HG03378 (cell line): ENCODE results near the gene EHMT2.
"Not testable (repeated sequence)": the region's sequence is repeated elsewhere in the genome, so short reads cannot be mapped to it uniquely, and the experiment has no call there.

ENCODE experiments used
- ATAC-seq: cut with Tn5 transposase; IDR thresholded peaks from one replicate; pipeline ENCODE4 v1.9.1; 2021; ENCODE audit warnings: mild to moderate bottlenecking, moderate library complexity; ENCODE audit not compliant: unreplicated experiment

The EHMT2 gene

DNA sequence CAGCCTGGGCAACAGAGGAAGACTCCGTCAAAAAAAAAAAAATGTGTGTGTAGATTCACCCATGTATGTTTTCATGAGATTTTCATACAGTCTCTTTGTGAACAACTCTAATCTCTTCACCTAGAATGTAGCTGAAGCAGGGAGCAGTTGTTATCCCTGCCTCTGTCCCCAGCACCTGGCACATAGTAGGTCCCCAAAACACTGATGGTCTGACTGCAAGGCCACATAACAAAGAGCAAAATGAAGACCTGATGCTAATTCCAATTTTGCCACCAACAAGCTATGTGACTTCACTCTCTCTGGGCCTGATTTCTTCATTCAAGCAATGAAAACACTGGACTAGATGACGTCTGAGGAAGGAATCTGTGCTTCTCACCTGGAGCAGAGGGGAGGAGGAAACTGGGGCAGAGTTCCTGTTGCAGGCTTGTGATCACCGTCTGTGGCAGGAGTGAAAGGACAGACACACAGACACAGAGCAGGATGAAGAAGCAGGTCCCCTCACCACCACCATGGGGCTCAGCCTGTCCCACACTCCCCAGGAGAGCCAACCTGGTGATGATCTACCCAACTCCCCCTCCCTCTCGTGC is 23.3 kb downstream of the EHMT2 start:
- no peak for ATAC-seq

DNA sequence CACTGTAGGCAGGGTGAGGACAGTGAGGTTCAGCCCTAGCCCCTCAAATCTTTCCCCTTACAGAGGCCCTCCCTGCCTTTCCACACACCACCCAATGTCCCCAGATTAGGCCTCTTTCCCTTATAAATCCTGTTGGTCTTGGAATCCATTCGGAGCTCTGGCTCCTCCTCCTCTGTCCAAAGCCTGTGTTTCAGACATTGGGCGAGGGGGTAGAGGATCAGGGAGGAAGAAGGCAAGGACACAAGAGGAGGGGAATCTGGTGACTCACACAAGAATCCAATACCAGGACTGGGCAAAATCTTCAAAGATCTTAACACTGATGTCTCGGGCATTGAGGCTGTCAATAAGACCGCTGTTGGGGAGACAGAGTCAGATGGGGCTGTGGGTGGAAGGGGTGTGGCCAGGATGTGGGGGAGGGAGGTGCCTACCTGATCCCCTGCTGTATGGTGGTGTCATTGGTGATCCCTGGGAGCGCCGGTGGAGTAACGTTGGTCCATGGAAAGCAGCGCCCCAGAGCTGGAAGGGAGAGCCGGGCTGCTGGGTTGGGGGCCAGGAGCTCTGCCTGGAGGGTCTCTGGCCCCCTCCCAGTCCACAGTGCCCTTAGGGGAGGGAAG is 26.3 kb downstream of the EHMT2 start:
- ATAC-seq, result no peak

DNA sequence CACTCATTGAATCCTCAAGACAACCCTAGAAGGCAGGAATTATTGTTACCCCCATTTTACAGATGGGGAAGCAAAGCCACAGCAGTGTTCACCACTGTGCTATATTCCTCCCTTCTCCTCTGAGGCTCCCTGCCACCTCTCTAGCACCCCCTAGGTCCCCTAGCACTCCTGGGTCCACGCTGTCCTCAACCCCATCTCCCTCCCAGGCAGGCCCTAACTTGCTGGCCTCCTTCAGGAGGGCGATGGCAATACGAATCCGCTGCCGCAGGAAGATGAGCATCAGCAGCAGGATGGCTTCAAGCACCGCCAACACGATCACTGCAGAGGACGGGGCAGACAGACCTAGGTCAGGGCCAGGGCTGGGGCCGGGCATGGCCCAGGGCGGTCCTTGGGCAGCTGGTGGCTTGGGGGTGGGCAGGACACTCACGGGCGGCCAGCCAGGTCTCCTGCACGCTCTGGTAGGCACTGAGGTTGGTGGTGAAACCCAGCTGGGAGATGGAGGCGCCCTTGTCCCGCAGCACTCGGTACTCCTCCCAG is 27.0 kb downstream of the EHMT2 start:
- ATAC-seq, result no peak

DNA sequence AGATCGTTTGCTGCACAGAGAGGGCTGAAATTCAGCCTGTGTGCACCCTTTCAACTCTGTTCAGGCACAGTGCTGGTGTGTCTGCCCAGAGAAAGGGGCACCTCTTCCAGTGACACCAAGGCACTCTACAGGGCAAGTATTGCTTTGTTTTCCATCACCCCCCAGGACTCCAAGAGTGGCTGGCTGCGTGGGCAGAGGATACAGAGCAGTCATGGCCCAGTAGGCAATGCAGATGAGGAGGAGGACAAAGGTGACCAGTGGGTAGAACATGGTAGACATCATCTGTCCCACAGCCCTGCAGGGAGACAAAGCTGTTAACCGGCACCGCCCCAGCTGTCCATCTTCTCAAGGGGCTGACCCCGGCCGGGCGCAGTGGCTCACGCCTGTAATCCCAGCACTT is 28.2 kb downstream of the EHMT2 start:
- ATAC-seq, result no peak

DNA sequence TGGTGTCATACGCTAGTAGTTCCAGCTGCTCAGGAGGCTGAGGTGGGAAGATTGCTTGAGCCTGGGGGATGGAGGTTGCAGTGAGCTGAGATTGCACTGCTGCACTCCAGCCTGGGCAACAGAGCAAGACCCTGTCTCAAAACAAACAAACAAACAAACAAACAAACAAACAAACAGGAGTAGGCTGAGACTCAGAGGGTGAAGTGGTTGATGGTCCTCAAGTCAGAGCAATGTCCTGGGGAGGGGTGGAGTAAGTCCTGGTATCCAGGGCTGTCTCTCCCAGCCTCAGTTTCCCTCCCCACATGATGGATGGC is 28.9 kb downstream of the EHMT2 start:
- not testable (repeated sequence) for ATAC-seq

DNA sequence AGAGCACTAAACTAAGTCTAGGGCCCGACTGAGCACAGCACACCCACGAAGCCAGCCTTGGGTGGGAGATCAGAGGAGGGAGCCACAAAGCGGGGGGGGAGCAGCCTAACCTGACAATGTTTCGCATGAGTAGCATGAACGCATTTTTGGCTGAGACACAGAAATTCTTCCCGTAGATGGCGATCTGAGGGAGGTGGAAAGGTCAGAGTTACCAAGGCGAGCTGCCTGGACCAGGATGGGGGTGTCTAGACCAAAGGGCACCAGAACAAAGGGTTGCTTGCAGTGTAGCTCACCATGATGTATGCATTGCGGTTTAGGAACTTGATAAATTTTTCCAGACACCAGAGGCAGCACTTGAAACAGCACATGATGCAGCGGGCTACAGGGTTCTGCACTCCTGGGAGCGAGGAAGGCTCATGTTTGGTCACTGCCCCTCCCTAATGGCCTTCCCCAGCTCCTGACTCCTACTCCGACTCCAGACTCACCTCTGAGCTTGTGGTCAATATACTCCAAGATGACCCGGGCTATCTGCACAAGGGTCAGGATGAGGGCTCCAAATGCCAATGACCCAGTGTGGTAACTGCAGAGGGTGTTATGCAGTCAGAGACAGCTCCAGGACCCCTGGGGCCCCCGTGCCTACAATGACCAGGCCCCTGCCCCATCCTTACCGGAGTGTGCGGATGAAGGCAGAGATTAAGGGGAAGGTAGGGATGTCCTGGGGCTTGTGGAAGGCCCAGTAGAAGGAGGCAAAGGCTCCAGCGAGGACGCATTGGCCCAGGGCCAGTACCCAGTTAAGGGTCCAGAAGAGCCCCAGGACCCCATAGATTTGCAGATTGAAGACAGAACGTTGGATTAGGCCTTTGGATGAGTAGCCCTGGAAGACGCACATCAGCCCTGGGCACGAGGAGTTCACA is 32.0 kb downstream of the EHMT2 start:
- ATAC-seq, result no peak

DNA sequence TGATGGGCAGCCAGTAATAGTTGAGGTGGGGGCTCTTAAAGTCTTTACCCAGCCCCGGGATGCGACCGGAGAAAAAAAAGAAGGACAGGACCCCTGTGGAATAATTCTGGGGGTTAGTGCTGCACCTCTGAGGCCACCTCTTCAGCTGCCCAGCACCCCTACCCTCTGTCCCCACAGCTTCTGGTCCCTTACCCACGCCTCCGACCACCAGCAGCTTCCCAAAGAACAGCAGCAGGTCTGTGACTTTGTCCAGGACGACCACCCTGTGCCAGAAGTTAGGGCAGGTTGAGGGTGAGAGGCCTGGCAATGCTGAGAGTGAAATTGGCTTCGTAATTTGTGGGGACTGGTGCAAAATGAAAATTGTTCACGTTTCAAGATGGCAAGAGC is 32.7 kb downstream of the EHMT2 start:
- ATAC-seq, result no peak

DNA sequence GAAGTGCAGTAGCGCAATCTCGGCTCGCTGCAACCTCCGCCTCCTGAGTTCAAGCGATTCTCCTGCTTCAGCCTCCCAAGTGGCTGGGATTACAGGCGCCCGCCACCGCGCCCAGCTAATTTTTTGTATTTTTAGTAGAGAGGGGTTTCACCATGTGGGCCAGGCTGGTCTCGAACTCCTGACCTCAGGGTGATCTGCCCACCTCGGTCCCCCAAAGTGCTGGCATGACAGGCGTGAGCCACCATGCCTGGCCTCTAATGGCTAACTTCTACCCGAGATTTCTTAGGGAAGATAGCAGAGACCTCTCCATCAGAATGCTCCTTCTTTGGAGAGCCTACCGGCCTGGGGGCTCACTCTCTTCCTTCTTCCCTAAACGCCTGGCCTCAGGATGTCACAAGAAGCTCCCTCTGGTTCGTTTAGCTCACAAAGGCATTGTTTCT is 33.4 kb downstream of the EHMT2 start:
- ATAC-seq, result not testable (repeated sequence)

DNA sequence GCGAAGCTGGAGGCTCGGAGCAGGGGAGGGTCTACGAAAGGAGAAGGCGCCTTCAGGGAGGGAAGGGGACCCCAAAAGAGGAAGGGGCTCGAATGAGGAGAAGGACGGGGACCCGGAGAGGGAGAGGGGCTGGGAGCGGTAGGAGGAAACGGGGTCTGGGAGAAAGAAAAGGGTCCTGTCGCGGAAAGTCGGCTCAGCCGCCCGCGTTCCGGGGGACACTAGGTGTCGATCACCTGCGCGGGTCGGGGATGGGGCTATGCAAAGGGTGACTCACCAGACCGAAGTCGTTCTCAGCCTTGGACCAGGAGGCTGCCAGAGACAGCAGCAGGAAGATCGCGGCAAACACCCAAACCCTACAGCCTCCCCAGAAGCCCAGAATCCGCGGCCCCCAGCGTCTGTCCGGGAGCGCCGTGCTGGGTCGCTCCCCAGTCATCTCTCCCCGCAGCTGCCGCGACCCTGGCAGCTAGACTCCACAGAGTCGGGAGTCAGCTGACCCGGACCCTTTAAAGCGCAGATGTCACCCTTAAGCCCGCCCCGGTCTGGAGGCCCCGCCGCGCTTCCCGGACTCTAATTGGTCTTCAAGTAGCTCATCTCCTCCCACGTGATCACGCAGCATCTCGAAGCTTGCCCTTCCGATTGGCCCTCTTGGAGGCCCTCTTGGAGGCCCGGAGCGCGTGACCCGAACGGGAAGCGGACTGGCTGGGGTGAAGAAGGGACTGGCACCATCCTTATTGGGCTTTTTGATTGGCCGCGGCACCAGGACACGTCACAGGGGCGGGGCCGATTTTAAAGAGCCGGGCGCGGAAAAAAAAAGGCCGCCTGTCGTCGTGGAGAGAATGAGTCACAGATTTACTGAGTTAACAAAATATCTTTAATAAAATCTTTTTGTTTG is 34.9 kb downstream of the EHMT2 start, which contains the start of gene NEU1:
NEU1 (minus strand) TSS at position 478 of the 892 bp plus-strand sequence; CDS start at position 433, 45 bp downstream.
- ATAC-seq, result peak; percentile 86

DNA sequence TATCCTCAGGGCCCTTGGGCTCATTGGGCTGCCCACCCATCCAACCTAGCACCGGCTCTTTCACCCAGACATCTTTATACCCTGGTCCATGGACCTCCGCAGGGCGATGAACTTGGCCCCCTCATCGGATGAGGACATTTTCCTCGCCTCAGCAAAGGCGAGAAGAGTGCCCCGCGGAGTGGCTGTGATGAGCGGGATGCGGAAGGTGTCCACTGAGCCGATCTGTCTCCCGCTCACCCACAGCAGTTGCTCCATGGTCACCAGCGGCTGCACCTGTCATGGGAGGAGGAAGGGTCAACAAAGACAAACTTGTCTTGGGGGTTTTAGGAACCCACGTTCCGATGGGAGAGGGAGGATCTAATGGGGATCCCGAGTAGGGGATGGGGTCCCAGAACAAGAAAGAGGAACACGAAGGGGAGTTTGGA is 35.6 kb downstream of the EHMT2 start:
- ATAC-seq, result no peak

DNA sequence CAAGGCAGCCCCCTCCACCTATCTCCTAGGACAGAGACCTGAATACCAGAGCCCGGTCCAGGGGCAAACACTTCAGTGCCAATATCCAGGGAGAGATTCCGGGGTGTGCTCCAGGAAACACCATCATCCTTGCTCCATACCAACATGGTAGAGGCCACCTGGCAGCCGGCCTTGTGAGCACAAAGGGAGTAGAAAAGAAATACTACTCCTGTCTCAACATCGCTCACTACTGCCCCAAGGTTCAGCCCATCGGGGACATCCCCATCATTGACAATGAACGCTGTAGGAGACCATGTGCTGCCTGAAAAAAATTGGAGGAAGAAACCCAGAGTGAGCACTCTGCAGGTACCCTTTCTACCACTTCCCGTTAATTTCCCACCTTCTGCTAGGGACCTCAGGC is 36.3 kb downstream of the EHMT2 start:
- ATAC-seq, result no peak

DNA sequence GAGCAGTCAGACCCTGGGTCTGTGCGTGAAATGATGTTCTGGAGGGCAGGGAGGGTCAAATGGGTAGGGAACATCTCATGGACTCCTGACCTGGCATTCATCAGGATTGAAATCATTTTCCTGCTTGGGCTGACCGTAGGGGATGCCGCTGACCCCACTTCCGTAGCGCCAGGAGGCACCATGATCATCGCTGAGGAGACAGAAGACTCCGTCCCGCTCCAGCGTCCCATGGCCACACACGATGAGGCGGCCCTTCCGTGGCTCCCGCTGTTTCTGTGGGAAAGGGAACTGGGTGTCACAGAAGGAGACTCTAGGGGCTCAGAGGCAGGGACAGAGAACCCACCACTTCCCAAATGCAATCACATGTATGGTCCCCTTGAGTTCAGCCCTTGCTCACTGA is 37.1 kb downstream of the EHMT2 start:
- ATAC-seq, result no peak

DNA sequence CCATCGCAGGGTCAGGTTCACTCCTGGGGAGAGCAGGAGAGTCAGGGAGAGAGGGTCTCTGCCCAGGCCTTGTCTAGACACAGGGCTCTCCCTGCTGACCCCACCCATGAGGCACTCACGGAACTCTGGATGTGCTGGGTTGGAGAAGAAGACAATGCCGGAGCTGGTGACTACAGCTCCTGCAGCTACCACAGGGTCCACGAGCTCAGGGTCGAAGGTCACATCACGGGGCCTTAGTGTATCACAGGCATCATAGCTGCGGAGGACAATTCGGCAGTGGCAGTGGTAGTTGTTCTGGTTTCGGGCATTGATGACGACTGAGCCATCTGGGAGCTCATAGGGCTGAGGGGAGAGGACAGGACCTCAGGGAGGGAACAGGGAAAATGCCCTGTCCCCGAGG is 37.6 kb downstream of the EHMT2 start:
- ATAC-seq, result no peak

DNA sequence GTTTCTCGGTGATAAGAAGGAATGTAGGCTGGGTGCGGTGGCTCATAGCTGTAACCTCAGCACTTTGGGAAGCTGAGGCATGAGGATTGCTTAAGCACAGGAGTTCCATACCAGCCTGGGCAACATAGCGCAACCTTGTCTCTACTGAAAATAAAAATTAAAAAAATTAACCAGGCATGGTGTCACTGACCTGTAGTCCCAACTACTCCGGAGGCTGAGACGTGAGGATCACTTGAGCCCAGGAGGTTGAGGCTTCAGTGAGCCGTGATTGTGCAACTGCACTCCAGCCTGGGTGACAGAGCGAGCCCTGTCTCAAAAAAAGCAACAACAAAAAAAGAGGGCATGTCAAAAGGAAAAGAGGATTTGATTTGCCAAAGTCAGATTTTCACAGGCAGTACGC is 38.8 kb downstream of the EHMT2 start:
- ATAC-seq, result no peak

DNA sequence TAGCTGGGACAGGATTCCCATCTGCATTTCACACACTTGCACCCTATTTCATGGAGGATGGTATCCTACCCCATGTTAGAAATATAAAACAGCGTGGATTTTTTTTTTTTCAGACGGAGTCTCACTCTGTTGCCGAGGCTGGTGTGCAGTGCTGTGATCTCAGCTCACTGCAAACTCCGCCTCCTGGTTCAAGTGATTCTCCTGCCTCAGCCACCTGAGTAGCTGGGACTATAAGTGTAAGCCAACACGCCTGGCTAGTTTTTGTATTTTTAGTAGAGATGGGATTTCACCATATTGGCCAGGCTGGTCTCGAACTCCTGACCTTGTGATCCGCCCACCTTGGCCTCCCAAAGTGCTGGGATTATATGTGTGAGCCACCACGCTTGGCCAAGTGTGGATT is 39.7 kb downstream of the EHMT2 start:
- not testable (repeated sequence) for ATAC-seq

DNA sequence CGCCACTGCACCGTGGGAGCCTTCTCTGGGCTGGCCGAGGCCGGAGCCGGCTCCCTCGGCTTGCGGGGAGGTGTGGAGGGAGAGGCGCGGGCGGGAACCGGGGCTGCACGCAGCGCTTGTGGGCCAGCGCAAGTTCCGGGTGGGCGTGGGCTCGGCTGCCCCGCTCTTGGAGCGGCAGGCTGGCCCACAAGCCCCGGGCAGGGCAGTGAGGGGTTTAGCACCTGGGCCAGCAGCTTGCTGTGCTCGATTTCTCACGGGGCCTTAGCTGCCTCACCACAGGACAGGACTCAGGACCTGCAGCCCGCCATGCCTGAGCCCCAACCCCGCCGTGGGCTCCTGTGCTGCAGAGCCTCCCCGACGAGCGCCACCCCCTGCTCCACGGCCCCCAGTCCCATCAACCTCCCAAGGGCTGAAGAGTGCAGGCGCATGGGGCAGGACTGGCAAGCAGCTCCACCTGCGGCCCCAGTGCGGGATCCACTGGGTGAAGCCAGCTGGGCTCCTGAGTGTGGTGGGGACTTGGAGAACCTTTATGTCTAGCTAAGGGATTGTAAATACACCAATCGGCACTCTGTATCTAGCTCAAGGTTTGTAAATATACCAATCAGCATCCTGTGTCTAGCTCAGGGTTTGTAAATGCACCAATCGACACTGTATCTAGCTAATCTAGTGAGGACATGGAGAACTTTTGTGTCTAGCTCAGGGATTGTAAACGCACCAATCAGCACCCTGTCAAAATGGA is 45.3 kb downstream of the EHMT2 start:
- ATAC-seq, result not testable (repeated sequence)

DNA sequence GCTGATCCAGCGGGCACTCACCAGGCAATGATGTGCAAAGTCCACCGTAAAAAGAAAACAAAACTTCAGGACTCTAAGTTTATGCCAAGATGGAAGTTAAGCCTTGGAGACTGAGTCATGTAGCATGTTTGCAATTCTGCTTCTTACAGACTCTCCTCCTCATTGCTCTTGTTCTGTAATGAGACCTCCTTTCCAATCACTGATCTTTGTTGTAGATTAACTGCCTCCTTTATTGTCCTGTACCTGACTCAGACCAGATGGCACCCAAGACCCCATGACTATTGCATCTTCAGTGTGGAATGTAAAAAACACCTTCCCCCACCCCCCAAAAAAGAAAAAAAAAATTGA is 46.0 kb downstream of the EHMT2 start:
- ATAC-seq, result no peak

DNA sequence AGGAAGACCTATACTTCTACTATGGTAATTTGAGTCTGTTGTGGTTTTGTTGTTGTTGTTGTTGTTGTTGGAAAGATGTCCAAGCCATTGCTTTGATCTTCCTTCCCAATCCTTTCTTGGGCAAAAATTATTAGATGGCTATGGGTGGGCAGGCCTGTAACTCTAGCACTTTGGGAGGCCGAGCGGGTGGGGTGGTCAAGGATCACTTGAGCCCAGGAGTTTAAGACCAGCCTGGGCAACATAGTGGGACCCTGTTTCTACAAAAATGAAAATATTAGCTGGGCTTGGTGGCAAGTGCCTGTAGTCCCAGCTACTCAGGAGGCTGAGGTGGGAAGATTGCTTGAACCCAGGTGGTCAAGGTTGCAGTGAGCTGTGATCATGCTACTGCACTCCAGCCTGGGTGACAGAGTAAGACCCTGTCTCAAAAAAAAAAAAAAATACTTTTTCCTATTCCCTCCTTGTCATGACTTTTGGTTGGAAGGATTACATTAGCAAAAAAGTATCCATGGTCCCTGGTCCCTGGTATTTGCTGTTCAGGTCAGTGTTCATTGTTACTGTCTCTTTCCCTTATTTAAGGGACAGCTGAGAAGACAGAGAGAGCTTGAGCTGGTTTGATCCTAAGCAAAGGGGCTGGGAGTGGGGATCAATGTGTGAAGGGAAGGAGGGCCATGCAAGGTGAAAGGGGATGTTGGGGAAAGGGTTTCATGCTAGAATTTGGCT is 46.6 kb downstream of the EHMT2 start:
- ATAC-seq, result no peak

DNA sequence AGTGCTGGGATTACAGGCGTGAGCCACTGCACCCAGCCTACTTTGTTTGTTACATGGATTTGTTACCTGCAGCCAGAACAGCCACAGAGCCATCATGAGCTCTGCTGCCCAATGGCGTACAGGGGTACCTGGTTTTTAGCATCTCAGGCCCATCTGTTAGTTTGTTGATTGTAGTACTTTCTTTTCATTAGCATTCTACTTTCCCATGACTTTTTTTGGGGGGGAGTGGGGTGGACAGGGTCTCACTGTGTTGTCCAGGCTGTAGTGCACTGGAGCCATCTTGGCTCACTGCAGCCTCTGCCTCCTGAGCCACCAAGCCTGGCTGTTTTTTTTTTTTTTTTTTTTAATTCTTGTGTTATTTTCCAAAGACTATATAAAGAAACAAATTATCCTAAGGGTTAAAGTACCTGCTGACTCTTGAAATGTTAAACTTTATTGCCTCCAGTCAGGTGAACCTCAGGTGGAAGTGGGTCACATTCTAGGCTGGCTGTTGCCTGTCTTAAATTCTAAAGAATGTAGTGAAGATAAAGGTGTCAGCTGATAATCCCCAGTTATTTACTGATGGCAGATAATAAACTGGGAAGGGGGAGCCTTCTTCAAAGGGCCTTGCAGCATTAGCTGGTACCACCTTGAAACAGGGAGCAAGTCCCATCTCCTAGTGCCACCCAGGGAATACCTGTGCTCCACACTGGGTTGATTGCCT is 50.1 kb downstream of the EHMT2 start:
- ATAC-seq, result no peak
